HG02798 (cell line): Measurements from ENCODE around the gene TSEN54.

Experiments
- ATAC-seq: cut with Tn5 transposase; IDR thresholded peaks from one replicate; pipeline ENCODE4 v1.9.1; 2021; ENCODE audit warnings: mild to moderate bottlenecking; ENCODE audit not compliant: unreplicated experiment, poor library complexity

Gene TSEN54

DNA sequence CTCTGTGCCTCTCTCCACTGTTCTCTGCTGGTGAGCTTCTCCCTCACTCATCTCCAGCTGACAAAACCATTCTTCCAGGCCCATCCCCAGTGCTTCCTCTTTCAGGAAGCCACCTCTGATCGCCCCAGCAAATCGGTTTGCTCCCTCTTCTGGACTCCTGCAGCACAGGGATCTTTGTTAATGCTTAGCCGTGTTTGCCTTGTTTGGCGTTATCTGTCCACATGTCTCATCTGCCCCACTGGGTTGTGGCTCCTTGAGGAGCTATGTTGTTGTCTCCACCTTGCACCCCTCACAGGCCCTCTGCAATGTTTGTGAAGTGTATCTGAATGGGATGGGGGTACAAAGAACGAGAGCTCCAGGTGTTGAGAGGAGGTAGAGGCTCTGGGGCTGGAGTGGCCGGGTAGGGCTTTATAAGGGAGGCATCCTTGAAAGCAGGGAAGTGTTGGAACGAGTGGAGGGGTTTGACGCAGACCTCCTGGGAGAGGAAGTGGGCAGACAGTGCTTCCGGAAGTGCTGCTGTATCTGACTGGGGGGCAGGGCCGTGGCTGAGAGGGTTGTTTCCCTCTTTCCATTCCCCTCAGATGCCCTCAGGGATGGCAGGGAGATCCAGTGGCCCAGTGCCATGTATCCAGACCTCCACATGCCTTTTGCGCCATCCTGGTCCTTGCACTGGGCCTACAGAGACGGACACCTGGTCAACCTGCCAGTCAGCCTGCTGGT, 28.8 kb upstream of the TSEN54 start:
- ATAC-seq = no peak

- ATAC-seq = no peak
Observed at GRCh38 chr17:75488693-75489510, 27.4 kb upstream of the TSEN54 start.

- ATAC-seq = no peak
Observed at GRCh38 chr17:75489511-75489955, 26.8 kb upstream of the TSEN54 start.

DNA sequence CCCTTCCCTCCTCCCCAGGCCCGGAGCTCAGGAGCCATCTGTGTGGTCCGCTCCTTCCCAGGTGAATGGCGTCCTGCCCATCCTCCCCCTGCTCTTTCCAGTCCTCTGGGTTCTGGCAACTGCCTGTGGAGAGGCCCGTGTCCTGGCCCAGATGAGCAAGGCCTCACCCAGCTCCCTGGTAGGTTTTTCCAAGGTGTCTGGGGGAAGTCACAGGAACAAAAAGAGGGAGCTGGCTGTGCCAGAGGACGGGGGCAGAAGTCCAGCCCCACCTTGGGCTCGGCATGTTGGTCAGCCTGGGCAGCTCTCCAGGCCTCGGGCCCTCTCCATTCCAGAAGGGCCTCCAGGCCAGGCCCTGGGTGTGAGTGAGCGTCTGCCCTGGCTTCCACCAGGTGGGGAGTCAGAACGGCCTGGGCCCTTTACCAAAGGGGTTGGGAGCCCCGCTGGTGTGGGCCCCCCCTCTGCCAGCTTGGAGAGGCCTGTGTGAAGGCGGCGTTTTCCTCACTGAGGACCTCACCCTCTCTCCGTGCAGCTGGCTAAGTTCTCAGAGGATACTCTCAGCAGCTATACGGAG, 26.1 kb upstream of the TSEN54 start:
- ATAC-seq = no peak

DNA sequence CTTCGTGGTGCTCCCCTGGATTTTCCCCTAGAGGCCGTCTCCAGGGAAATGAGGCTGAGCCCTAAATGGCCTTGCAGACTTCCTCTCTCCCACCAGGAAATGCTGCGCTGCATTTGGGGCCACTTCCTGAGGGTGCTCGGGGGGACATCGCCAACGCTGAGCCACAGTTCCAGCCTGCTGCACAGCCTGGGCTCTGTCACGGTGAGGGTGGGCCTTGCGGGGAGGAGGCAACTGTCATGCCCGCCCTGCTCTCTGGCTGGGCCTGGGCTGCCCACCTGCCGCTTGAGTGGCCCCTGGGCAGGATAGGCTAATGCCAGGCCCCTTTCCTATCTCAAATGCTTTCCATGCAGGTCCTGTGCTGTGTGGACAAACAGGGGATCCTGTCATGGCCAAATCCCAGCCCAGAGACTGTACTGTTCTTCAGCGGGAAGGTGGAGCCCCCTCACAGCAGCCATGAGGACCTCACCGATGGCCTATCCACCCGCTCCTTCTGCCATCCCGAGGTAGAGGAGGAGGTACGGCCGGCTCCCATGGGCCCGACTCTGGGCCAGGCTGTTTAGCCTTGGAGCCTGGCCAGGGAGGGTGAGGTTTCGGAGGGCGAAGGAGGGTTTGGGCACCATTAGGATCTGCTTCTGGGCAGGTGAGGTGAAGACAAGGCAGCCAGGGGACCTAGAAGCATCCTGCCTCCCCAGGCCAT, 25.2 kb upstream of the TSEN54 start:
- no peak for ATAC-seq

DNA sequence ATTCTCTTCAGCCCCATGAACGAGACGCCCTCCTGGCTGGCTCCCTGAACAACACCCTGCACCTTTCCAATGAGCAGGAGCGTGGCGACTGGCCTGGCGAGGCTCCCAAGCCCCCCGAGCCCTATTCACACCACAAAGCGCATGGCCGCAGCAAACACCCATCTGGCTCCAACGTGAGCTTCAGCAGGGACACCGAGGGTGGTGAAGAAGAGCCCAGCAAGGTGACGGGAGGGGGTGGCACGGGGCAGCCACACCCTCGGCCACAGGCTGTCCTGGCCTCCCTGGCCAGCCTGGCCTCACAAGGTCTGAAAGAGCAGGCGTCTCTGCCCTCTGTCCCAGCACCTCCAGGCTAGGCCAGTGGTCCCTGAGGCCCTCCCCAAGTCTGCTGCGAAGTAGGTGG, 24.6 kb upstream of the TSEN54 start:
- ATAC-seq = no peak

DNA sequence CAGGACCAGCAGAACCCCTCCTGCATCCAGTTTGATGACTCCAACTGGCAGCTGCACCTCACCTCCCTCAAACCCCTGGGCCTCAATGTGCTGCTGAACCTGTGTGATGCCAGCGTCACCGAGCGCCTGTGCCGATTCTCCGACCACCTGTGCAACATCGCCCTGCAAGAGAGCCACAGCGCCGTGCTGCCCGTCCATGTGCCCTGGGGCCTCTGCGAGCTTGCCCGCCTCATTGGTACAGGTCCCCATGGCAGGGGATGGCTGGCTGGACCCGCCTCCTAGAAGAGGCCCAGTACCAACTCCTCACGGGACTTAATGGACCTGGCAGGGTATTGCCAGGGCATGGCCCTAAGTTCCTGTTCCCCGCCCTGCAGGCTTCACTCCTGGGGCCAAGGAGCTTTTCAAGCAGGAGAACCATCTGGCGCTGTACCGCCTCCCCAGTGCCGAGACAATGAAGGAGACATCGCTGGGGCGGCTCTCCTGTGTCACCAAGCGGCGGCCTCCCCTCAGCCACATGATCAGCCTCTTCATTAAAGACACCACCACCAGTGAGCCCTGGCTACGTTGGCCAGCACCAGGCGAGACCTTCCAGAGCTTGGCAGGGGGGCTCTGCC, 23.7 kb upstream of the TSEN54 start:
- no peak for ATAC-seq

- ATAC-seq = no peak
Observed at GRCh38 chr17:75493476-75494129, 22.7 kb upstream of the TSEN54 start.

- no peak for ATAC-seq
Observed at GRCh38 chr17:75494326-75494877, 21.9 kb upstream of the TSEN54 start.

- no peak for ATAC-seq
Observed at GRCh38 chr17:75496005-75496404, 20.3 kb upstream of the TSEN54 start.

DNA sequence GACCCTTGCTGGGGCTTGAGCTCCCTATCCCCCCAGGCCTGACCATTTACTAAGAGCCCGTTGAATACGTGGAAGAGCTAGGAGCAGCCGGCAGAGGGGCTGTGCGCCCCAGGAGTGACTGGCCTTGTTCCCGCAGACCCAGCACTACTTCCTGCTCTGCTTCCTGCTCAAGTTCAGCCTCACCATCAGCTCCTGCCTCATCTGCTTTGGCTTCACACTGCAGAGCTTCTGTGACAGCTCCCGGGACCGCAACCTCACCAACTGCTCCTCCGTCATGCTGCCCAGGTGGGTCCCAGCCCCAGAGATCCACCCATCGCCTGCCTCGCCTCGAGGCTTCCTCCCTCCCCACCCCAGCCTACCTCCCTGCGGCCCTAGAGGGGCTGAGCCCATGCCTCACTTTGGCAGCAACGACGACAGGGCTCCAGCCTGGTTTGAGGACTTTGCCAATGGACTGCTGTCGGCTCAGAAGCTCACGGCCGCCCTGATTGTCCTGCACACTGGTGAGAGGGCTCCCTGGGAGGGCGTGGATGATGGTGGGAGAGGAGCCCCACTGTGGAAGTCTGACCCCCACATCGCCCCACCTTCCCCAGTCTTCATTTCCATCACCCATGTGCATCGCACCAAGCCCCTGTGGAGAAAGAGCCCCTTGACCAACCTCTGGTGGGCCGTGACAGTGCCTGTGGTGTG, 18.1 kb upstream of the TSEN54 start:
- no peak for ATAC-seq

DNA sequence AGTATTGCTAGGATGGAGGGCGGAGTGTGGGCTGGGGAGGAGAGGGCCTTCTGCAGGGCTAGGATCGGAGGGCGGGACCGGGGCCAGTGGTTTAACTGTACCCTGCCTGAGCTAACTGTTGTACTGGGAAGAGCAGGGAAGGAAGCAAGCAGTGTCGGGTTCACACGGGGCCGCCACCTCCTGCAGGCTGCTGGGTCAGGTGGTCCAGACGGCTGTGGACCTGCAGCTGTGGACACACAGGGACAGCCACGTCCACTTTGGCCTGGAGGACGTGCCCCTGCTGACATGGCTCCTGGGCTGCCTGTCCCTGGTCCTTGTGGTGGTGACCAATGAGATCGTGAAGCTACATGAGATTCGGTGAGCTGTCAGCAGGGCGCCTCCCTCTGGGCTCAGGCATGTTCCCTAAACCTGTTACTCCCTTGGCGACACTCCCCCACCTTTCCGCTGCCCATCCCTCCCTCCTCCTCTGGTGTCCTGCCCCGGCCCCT, 17.6 kb upstream of the TSEN54 start:
- ATAC-seq = no peak

- no peak for ATAC-seq
Observed at GRCh38 chr17:75499313-75500022, 16.9 kb upstream of the TSEN54 start.

DNA sequence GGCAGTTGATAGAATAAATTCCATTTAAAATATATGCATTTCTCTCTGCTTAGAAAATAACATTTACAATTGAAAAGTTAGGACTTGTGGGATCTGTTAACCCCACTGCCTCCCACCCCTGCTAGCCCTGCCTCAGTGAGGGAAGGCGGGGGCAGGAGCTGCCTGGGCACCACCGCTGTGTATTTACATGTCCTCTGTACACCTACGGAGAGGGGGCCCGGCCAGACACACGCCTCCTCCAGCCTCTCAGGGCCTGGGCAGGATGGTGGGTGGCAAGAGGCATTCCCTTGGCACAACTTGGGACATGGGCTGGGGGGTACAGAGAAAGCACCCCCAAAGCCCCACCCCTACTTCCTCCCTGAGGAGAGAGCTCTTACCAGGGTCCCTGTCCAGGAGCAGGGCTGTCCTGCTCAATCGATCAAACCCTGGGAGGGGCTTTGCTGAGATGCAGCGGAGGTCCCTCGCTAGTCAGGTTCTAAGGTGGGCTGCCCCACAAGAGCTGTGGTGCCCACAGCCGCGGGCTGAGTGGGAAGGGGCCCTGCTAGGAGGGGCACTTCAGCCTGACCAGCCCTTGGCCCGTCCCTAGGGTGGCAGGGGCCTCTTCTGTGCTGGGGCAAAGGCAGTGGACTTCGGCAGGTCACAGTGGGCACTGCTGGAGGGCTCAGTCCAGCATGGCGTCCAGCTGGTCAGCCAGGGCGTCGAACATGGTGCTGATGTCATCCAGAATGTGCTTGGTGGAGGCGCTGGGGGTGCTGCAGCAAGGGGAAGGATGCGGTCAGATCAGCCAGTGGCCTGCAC, 15.7 kb upstream of the TSEN54 start:
- no peak for ATAC-seq

DNA sequence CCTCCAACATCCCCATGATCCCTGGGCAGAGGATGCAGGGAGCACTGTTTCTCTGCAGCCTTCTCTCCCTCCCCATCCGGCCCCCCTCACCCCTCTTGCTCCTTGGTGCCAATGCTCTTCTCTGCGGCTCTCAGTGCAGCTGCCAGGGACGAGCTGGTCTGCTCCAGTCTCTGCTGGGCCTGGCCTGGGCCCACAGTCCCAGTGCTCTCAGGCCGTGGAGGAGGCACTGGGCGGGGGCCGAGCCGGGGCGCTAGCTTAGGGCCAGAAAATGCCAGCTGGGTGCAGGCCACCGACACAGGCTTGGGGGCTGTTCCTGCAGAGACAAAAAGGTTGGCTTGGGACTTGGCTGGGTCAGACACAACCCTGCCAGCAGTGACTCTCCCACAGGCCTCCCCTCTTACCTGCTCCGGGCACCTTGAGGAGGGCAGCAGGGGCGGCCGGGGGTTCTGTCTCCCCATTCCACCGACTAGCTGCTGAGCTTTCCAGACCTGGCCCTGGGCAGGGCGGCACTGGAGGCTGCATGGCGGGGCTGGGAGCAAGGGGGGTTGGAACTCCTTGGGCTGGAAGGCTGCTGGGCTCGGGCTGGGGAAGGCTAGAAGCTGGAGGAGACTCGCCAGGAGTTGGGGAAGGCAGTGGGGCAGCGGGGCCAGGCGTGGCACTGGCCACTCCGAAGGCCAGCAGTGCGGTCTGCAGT, 14.8 kb upstream of the TSEN54 start:
- ATAC-seq = no peak

DNA sequence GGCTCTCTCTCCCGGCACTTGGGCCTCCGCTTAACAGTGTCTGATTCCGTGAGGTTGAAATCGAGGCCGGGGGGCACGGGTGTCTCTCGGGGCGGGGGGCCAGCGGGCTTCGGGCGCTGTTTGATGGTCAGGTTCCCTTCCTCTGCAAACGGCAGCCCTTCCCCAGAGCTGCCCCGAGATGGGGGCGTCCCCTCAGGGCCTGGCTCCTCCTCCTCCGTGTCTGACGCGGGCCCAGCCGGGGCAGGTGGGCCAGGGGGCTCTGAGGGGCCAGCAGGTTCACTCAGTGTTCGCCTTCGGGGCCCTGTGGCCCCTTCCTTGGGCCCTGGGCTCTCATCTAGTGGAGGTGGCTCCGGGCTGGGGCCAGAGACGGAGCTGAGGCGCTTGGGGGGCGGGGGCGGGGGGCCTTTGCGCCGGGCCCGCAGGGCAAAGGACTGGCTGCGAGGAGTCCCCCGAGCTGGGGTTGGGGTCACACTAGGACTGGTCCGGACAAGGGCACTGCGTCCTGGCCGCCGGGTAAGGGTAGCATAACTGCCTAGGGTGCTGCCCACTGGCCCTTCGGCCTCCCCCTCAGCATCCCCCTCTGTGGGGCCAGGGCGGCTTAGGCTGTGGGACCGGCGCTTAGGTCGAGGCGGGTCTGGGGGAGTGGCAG, 14.1 kb upstream of the TSEN54 start:
- ATAC-seq = no peak
